Gastrocnemius medialis (tissue), 4 donors: ENCODE results near the gene FASTKD3. TPM values are rescaled to one million over a fixed set of nuclear protein-coding genes. Genes with fewer than 3 reads are reported as not detected.

ENCODE experiments used
- ATAC-seq, 2 donors: fragments of 150-250 bp; one replicate each; pipeline ENCODE4 v1.9.1; 2016
- DNase-seq, 2 donors: peaks; one replicate each; pipeline ENCODE4 v3.0.0-alpha.2; 2019
- H3K27ac ChIP-seq, 4 donors: fragments of 200-600 bp; sonication (generic); 1 replicate in 1 of 4; 2 replicates in 3 of 4; pipeline ENCODE4 v1.5.1; 2016 to 2018; ENCODE audit warnings: mild to moderate bottlenecking in 2 of 4, moderate library complexity in 1 of 4
- H3K27me3 ChIP-seq, 3 donors: fragments of 200-600 bp; sonication (generic) in 2 of 3; 1 replicate in 1 of 3; 2 replicates in 2 of 3; pipeline versions ENCODE4 v1.5.1 to v1.6.0; 2016 to 2019; ENCODE audit warnings: mild to moderate bottlenecking in 1 of 3, moderate library complexity in 1 of 3
- H3K36me3 ChIP-seq, 2 donors: fragments of 200-600 bp; sonication (generic) in 1 of 2; one replicate each; pipeline ENCODE4 v1.5.1; 2017 to 2018
- H3K4me1 ChIP-seq, 2 donors: fragments of 200-600 bp; sonication (generic) in 1 of 2; one replicate each; pipeline ENCODE4 v1.5.1; 2016 to 2017; ENCODE audit warnings: mild to moderate bottlenecking in 2 of 2
- H3K4me3 ChIP-seq, 4 donors: fragments of 200-600 bp; sonication (generic) in 3 of 4; 1 replicate in 1 of 4; 2 replicates in 3 of 4; pipeline ENCODE4 v1.5.1; 2016 to 2019; ENCODE audit warnings: mild to moderate bottlenecking in 2 of 4
- H3K9me3 ChIP-seq, 3 donors: fragments of 200-600 bp; sonication (generic) in 2 of 3; 1 replicate in 1 of 3; 2 replicates in 2 of 3; pipeline ENCODE4 v1.5.1; 2016 to 2019
- POLR2A ChIP-seq, 2 donors: fragments of 450-650 bp; IDR thresholded peaks; one replicate each; pipeline ENCODE4 v1.6.1; 2017; ENCODE audit warnings: antibody characterized with exemption in 2 of 2, mild to moderate bottlenecking in 2 of 2, moderate library complexity in 2 of 2
- in situ Hi-C, 4 donors: fragments of 200-750 bp; cut with MboI; loops; one replicate each; pipeline versions ENCODE4 v1.15.0 to v1.8.0; 2017; ENCODE audit warnings: low sequenced_read_pairs in 4 of 4
- intact Hi-C: fragments of 100-400 bp; cut with DNase I; formaldehyde crosslinking; loops from one replicate; pipeline ENCODE4 v1.15.1; 2023; ENCODE audit warnings: low total_unique reads
- total RNA-seq, 4 donors: library from RNA; depleted of rRNA; stranded (reverse); fragments of >200 nt; gene quantifications; one replicate each; pipeline versions ENCODE4 v1.1.0 to v1.2.3, GENCODE V29; 2016
- TF ChIP-seq, protein P1 (sequence below), 5 experiments: fragments of 450-650 bp in 3 of 5; fragments of 200-600 bp in 2 of 5; sonication (generic) in 2 of 5; IDR thresholded peaks in 4 of 5; conservative IDR thresholded peaks in 1 of 5; 1 replicate in 4 of 5; 2 replicates in 1 of 5; pipeline ENCODE4 v1.5.1; 2016 to 2019; ENCODE audit warnings: antibody characterized with exemption in 5 of 5, mild to moderate bottlenecking in 3 of 5, moderate library complexity in 3 of 5

The FASTKD3 gene
- total RNA-seq, 4 donors from 2014 or later: 6.8 to 9.4 (median 7.3) TPM

DNA sequence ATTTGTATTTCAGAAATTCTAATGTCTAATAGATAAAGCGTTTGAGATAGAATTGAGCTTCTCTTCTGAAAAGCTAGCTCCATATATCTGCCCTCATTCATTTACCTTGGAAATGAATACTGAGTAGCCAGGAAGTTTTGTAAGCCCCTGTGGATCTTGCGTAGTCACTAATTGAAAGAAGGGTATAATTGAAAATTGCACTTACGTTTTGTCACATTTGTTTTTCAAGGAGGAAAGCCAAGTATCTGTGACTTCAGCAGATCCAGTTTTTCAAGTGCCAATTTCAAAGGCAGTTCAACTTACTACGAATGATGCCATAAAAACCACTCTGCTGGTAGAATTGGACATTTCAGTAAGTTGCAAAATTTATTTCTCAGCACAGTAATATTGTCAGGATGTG, 14.1 kb upstream of the FASTKD3 start:
- Histone ChIP-seq H3K27me3 (no peaks in the 10 kb centered on the region), H3K27ac (no peak overlapping the region), H3K4me1 (no peaks in the 10 kb centered on the region), H3K4me3 (no peak overlapping the region), H3K9me3 (no peaks in the 10 kb centered on the region), H3K36me3 (peaks cover 0 to 86% of the 10 kb centered on the region in 2 donors)
- intact Hi-C loops (no loop called here), in situ Hi-C loops (no loop called here)
- TF ChIP-seq, protein P1, sequence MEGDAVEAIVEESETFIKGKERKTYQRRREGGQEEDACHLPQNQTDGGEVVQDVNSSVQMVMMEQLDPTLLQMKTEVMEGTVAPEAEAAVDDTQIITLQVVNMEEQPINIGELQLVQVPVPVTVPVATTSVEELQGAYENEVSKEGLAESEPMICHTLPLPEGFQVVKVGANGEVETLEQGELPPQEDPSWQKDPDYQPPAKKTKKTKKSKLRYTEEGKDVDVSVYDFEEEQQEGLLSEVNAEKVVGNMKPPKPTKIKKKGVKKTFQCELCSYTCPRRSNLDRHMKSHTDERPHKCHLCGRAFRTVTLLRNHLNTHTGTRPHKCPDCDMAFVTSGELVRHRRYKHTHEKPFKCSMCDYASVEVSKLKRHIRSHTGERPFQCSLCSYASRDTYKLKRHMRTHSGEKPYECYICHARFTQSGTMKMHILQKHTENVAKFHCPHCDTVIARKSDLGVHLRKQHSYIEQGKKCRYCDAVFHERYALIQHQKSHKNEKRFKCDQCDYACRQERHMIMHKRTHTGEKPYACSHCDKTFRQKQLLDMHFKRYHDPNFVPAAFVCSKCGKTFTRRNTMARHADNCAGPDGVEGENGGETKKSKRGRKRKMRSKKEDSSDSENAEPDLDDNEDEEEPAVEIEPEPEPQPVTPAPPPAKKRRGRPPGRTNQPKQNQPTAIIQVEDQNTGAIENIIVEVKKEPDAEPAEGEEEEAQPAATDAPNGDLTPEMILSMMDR (IDR thresholded peaks at IDR 0.05 in 4 of 5, conservative IDR thresholded peaks at IDR 0.05 in 1 of 5): no peak
- DNase-seq: no peak
- ATAC-seq: no peak

DNA sequence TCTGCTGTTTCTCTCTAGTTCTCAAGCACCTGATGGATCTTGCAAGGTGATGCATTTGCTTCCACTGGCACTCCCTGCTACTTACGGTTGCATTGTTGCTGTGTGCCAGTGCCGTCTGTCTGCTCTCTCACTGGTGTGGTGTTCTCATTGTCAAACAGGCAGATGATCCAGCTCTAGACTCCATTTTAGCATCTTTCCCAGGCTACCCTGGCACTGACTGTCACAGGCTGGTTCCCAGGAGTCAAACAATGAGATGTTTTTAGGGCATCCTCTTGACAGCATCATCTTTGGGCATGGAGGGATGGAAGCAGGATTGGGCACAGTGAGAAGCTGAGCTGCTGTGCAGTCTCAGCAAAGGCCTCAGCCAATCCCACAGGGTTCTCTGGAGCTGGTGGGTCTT, 13.0 kb upstream of the FASTKD3 start:
- TF ChIP-seq POLR2A (IDR thresholded peaks at IDR 0.05): no peak
- TF ChIP-seq, protein P1 (IDR thresholded peaks at IDR 0.05 in 4 of 5, conservative IDR thresholded peaks at IDR 0.05 in 1 of 5): no peak
- no peak for DNase-seq
- Histone ChIP-seq H3K27me3 (no peaks in the 10 kb centered on the region), H3K4me3 (no peak overlapping the region), H3K9me3 (no peaks in the 10 kb centered on the region), H3K36me3 (peaks cover 0 to 91% of the 10 kb centered on the region in 2 donors), H3K4me1 (no peaks in the 10 kb centered on the region), H3K27ac (no peak overlapping the region)
- ATAC-seq: no peak
- in situ Hi-C loops (no loop called here), intact Hi-C loops (no loop called here)

DNA sequence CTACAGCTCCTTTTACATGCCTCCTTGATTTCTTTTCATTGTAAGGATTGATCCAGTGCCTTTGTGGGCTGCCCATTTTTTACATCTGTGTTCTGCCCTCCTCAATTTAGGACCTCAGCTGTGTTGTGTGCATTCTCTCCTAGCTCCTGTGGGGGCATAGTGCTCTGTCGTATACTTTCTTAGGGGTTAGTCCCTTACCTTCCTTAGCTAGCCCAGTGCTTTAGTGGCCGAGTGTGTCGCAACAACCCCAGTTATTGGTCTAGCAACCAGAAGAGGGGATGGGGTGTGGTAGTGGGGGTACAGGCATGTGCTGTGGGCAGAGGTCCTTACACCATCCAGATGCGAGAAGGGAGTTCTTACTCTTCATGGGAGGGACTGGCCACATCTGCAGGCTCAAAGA, 12.3 kb upstream of the FASTKD3 start:
- DNase-seq (no peak), ATAC-seq (no peak)
- H3K36me3 ChIP-seq: peaks cover 0 to 91% of the 10 kb centered on the region in 2 donors
- TF ChIP-seq, protein P1 (IDR thresholded peaks at IDR 0.05 in 4 of 5, conservative IDR thresholded peaks at IDR 0.05 in 1 of 5): no peak
- no peak for TF ChIP-seq POLR2A (IDR thresholded peaks at IDR 0.05)
- no peak overlapping the region for H3K27ac ChIP-seq
- intact Hi-C loops: no loop called here
- H3K4me3 ChIP-seq: no peak overlapping the region
- no peaks in the 10 kb centered on the region for H3K4me1 ChIP-seq
- no peaks in the 10 kb centered on the region for H3K9me3 ChIP-seq
- in situ Hi-C loops: no loop called here
- H3K27me3 ChIP-seq: no peaks in the 10 kb centered on the region

DNA sequence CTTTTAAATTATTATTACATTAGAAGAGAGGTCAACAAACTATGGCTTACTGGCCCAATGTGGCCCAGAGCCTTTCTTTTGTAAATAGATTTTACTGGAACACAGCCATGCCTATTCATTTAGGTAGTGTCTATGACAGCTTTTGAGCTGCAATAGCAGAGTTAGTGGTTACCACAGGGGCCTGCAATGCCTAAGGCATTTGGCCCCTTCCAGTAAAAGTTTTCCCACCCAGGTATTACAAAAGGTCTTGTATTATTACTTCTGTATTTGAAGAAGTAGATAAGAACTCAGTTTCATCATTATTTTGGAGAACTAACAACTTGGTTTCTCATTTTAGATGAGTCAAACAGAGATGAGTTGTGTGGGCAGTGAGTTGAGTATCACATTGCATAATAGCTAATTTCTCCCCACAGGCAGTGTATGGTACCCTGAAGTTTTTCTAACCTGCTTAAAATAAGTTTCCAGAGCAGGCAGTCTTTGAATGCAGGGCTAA, 9.6 kb upstream of the FASTKD3 start:
- peaks cover 0 to 81% of the 10 kb centered on the region in 2 donors for H3K36me3 ChIP-seq
- no peak overlapping the region for H3K4me3 ChIP-seq
- H3K27ac ChIP-seq: no peak overlapping the region
- no peaks in the 10 kb centered on the region for H3K4me1 ChIP-seq
- TF ChIP-seq, protein P1 (IDR thresholded peaks at IDR 0.05 in 4 of 5, conservative IDR thresholded peaks at IDR 0.05 in 1 of 5): no peak
- TF ChIP-seq POLR2A (IDR thresholded peaks at IDR 0.05): no peak
- H3K9me3 ChIP-seq: no peaks in the 10 kb centered on the region
- intact Hi-C loops: no loop called here
- no peak for ATAC-seq
- no peaks in the 10 kb centered on the region for H3K27me3 ChIP-seq
- DNase-seq: no peak
- in situ Hi-C loops: no loop called here

DNA sequence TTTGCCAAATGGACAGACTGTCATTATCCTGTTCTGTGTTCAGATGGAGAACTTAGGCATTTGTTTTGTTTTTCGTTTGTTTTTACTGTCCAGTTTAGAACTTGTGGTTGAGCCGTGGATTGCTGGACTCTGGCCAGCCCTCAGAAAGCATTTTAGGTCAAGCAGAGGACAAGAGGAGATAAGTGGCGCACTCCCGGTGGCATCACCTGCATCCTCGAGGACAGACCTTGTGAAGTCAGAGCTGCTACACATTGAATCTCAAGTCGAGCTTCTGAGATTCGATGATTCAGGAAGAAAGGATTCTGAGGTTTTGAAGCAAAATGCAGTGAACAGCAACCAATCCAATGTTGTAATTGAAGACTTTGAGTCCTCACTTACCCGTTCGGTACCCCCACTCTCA, 9.0 kb upstream of the FASTKD3 start:
- Histone ChIP-seq H3K36me3 (peaks cover 0 to 76% of the 10 kb centered on the region in 2 donors), H3K27ac (no peak overlapping the region), H3K4me1 (no peaks in the 10 kb centered on the region), H3K9me3 (no peaks in the 10 kb centered on the region), H3K27me3 (no peaks in the 10 kb centered on the region), H3K4me3 (no peak overlapping the region)
- no peak for DNase-seq
- no peak for ATAC-seq
- intact Hi-C loops: no loop called here
- in situ Hi-C loops: no loop called here
- no peak for TF ChIP-seq POLR2A (IDR thresholded peaks at IDR 0.05)
